Measurements from ENCODE around the gene PBX1. TPM values are rescaled to one million over a fixed set of nuclear protein-coding genes. Genes with fewer than 3 reads are reported as not detected.

PBX1 gene
- total and polyA plus RNA-seq, 2 of the 4 experiments (the other 2 are of a cell fraction) = 13.9 to 17.9 TPM

- no peaks in the 10 kb centered on the region for H3K9me3 ChIP-seq (ENCODE audit: control insufficient read depth, insufficient read depth, low read length)
- H3K27ac ChIP-seq (ENCODE audit: insufficient read depth, low read length) = no peak overlapping the region
- H3K9ac ChIP-seq (ENCODE audit: low read depth, low read length) = no peak overlapping the region
- BruUV-seq (replicated peaks) = no TSS peak
- no peak overlapping the region for H2BK5ac ChIP-seq (ENCODE audit: low read depth, low read length, poor library complexity, severe bottlenecking)
- no peak overlapping the region for H2AK9ac ChIP-seq (replicated peaks; ENCODE audit: low read depth, low read length, poor library complexity)
- H3K27me3 ChIP-seq (ENCODE audit: control insufficient read depth, insufficient read depth, low read length) = peaks cover 3% of the 10 kb centered on the region
- no peaks in the 10 kb centered on the region for H3K79me1 ChIP-seq (ENCODE audit: low read depth in 1 of 2, low read length in 2 of 2)
- H2BK120ac ChIP-seq (ENCODE audit: low read depth, low read length) = no peak overlapping the region
- H3K23ac ChIP-seq (ENCODE audit: low read depth, low read length) = no peak overlapping the region
- dilution Hi-C loops (cut with HindIII; ENCODE audit: low sequenced_read_pairs, unreplicated experiment) (no loop called here), in situ Hi-C loops (cut with MboI; ENCODE audit: low sequenced_read_pairs) (no loop called here), intact Hi-C loops (cut with micrococcal nuclease) (no loop called here)
- H3K18ac ChIP-seq (ENCODE audit: low read depth, low read length) = no peak overlapping the region
- no peak overlapping the region for H2AFZ ChIP-seq (replicated peaks; ENCODE audit: low read length, poor library complexity)
- H3K14ac ChIP-seq (replicated peaks; ENCODE audit: low read depth, low read length) = no peak overlapping the region
- CTCF ChIA-PET = no interaction called here
- DNase-seq = no peak
- no peak overlapping the region for H2BK20ac ChIP-seq (ENCODE audit: low read depth, low read length)
- no peak overlapping the region for H4K5ac ChIP-seq (ENCODE audit: low read depth, low read length)
- no peak overlapping the region for H3K4me3 ChIP-seq (ENCODE audit: insufficient read depth, low read depth, low read length)
- no peaks in the 10 kb centered on the region for H3K4me1 ChIP-seq (ENCODE audit: control insufficient read depth, insufficient read depth, low read length)
- H3K4ac ChIP-seq (ENCODE audit: low read depth, low read length) = no peak overlapping the region
- no peak overlapping the region for H2BK15ac ChIP-seq (ENCODE audit: low read depth, low read length)
- no peak overlapping the region for H4K91ac ChIP-seq (ENCODE audit: insufficient read depth, low read depth, low read length)
- no peaks in the 10 kb centered on the region for H3K36me3 ChIP-seq (ENCODE audit: control insufficient read depth, insufficient read depth, low read length)
- no peak overlapping the region for H4K8ac ChIP-seq (ENCODE audit: low read depth in 2 of 2, low read length in 2 of 2)
- H3K9me1 ChIP-seq (ENCODE audit: insufficient read depth, low read length) = no peaks in the 10 kb centered on the region
- no peak overlapping the region for H3K4me2 ChIP-seq (ENCODE audit: low read depth, low read length)
- POLR2A ChIA-PET (ENCODE audit: unreplicated experiment) = no interaction called here
- no peak overlapping the region for H2AK5ac ChIP-seq (ENCODE audit: low read depth, low read length)
- no peaks in the 10 kb centered on the region for H4K20me1 ChIP-seq (ENCODE audit: insufficient read depth, low read length)
- TF ChIP-seq, protein P1, sequence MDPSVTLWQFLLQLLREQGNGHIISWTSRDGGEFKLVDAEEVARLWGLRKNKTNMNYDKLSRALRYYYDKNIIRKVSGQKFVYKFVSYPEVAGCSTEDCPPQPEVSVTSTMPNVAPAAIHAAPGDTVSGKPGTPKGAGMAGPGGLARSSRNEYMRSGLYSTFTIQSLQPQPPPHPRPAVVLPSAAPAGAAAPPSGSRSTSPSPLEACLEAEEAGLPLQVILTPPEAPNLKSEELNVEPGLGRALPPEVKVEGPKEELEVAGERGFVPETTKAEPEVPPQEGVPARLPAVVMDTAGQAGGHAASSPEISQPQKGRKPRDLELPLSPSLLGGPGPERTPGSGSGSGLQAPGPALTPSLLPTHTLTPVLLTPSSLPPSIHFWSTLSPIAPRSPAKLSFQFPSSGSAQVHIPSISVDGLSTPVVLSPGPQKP (IDR thresholded peaks at IDR 0.05; ENCODE audit: borderline replicate concordance, low read depth, low read length) = no peak
- no peak for TF ChIP-seq NFE2L2 (IDR thresholded peaks at IDR 0.05; ENCODE audit: low read depth, low read length)
- no peak for TF ChIP-seq RFX5 (IDR thresholded peaks at IDR 0.05; ENCODE audit: low read depth, low read length)
- no peak for TF ChIP-seq CEBPB (IDR thresholded peaks at IDR 0.05; ENCODE audit: low read depth, low read length)
- TF ChIP-seq, protein P2, sequence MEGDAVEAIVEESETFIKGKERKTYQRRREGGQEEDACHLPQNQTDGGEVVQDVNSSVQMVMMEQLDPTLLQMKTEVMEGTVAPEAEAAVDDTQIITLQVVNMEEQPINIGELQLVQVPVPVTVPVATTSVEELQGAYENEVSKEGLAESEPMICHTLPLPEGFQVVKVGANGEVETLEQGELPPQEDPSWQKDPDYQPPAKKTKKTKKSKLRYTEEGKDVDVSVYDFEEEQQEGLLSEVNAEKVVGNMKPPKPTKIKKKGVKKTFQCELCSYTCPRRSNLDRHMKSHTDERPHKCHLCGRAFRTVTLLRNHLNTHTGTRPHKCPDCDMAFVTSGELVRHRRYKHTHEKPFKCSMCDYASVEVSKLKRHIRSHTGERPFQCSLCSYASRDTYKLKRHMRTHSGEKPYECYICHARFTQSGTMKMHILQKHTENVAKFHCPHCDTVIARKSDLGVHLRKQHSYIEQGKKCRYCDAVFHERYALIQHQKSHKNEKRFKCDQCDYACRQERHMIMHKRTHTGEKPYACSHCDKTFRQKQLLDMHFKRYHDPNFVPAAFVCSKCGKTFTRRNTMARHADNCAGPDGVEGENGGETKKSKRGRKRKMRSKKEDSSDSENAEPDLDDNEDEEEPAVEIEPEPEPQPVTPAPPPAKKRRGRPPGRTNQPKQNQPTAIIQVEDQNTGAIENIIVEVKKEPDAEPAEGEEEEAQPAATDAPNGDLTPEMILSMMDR (conservative IDR thresholded peaks at IDR 0.05; ENCODE audit: low read depth, low read length) = no peak
- TF ChIP-seq MAZ (IDR thresholded peaks at IDR 0.05; ENCODE audit: borderline replicate concordance, low read depth, low read length) = no peak
- no peak for TF ChIP-seq FOS (IDR thresholded peaks at IDR 0.05; ENCODE audit: low read depth, low read length)
- TF ChIP-seq RCOR1 (IDR thresholded peaks at IDR 0.05; ENCODE audit: insufficient replicate concordance, low read length) = no peak
- TF ChIP-seq CHD1 (IDR thresholded peaks at IDR 0.05; ENCODE audit: low read depth, low read length) = no peak
- TF ChIP-seq MXI1 (IDR thresholded peaks at IDR 0.05; ENCODE audit: borderline replicate concordance, low read depth, low read length) = no peak
- ATAC-seq (ENCODE audit: low read depth) = no peak
- no CpG with 5 or more reads among the region's 3 CpGs for WGBS, 2 experiments (ENCODE audit: extremely low coverage in 2 of 2, insufficient read length in 1 of 2)
- H3K56ac ChIP-seq (ENCODE audit: extremely low read depth, insufficient read depth, low read length) = no peak overlapping the region
Measured at GRCh38 chr1:164864161-164864560, 305.2 kb downstream of the PBX1 start.
